Hematopoietic multipotent progenitor cell treated with erythropoietin and hydrocortisone succinate and interleukin-3 and kit ligand, for 4 days (in vitro differentiated cells): ENCODE data around the gene STC2.

ENCODE experiments used
- DNase-seq: peaks from one replicate; pipeline ENCODE4 v3.0.0-alpha.2; 2015

The STC2 gene

DNA sequence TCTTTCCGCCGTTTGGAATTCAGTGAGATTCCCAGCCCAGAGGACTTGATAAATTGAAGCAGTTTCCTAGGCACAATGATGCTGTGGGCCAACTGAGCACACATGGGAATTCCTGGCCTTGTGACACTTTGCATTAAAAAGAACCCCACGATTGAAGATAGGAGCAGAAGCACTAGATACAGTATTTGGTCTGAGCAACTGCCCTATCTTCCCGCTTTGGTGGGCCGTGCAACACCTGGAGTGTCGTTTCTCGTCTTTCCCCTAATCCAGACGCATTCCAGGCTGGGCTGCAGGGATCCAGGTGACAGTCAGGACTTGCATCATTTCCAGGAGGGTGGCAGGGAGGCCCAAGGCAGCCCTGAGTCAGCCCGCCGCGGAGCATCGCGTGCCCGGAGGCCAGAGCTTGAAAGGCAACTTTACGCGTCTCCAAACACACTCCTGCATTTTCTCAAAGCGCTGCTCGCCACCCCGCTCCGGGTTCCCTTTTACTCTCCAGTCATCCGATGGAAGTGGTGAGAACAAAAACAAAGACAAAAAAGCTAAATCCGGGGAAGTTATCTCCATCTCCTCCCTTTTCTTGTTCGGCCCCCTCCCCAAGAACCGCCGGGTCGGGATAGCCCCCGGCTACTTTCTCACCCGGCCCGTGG, 753 bp upstream of the STC2 start:
- peak; percentile 32 for DNase-seq

DNA sequence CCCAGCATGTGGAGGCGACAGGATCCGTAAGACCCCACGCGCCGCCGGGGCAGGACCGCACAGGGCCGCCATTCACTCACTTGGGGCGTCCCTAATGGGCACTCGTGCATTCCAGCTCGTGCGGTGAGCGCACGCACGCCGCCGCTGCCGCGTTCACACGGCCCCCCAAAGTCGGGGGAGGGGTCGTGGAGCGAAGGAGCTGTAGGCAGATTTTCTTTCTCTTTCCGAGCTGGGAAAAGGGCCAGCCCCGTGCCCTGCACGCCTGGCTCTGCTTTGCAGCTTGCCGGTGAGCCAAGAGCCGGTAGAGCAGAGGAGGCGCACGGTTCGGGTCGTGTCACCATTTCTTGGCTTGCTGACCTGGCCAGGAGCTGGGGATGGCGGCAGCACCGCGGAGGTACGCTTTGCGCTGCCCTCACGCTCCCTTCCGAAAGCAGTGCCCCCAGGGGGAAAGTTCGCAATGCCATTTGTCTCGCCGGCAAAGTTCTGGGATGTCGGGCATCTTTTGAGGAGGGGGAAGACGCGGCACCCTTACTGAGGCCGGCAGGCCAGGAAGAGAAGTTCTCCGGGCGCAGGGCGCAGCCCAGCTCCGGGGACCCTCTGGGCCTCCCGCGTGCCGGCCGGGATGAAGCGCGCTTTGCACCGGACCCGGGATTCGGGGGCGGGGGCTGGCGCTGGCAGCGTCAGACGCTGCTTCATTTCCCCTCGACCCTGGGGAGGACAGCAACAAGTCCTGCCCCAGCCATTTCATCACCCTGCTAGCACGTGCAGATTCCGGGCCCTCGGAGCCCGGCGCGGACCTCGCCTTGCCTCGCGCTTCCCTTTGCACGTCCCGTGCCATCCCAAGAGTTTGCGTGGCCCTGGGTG, 898 bp downstream of the STC2 start:
- no peak for DNase-seq

DNA sequence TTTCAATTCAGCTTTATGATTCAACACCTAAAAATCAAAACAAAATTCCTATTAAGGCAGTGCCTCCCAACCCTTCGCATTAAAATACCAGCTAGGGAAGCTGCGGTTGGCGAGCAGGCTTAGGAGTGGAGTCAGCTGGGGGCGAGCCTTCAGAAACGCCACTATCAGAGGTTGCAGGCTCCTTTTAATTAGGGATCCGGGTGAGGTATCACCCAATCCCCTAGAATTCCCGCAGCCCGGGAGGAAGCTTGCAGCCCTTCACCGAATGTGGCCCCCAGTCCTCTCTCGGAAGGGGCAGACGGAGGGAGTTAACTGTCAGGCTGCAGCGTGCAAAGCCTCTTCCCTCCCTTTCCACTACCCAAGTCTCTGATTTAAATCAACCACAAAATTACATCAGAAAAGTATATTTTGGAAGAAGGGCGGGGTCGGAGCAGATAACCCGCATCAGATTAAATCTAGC, 1.7 kb downstream of the STC2 start:
- DNase-seq: peak; percentile 45

DNA sequence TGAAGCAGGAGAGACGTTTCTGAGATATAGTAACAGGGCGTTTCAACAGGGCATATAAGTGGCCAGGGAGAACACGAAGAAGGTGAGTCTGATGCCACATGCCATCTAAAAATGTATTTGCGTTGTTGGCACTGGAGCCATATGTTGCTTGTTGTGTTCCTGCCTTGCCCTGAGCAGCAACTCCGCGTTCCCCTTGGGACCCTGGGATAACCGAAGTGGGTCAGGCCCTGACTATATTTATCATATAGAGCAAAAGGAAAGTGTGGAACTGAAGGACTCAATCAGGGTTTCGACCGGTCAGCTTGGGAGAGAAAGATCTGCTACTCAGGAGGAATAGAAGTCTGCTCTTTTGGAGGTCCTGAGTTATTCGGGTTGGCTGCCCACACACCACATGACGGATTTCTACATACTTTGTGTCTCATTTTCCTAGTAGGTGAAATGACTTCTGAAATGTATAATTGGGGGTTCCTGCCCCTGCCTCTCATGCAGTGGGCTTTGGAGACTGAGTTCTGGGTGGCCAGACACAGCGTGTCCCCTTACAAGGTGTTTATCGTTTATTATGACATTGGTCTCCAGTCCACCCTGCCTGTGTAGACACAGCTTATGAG, 3.0 kb downstream of the STC2 start:
- DNase-seq: no peak

DNA sequence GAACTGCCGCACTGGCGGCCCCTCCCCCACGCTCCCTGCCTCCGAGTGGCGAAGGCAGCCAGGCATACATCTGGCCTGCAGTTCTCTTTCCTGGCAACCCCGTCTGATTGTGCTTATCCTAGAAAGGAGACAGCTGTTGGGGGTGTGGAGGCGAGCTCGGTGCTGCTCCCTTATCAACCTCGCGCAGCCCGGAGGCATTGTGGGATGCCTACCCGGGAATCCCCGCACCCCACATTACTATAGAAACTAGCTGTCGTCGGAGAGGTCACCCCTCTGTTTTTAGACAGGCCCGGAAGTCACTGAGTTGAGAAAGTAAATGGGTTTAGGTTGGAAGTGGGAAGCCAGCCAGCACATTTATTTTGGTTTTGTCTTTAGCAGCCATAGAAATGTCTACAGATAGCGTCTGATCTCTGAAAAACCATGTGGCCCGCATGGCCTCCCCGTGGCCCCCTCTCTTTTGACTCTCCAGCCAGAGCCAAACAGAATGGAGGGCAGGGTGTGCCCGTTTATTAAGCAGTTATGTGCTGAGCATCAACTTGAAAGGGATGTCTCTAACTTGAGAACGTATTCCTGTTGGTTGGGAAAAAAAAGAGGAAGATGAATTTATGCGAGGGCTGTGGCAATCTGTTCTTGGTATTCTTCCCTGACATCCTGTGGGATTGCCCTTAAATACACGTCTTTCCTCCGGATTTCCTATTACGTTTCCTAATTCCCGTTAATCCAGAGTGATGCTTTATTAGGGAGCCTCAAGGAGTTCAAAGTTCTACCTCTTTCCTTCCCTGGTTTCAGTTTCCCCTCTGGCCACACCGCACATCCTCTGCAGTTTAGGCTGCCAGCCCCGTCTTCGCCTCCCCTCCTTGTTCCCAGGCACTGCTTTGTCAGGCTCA, 3.9 kb downstream of the STC2 start:
- peak; percentile 77 for DNase-seq

DNA sequence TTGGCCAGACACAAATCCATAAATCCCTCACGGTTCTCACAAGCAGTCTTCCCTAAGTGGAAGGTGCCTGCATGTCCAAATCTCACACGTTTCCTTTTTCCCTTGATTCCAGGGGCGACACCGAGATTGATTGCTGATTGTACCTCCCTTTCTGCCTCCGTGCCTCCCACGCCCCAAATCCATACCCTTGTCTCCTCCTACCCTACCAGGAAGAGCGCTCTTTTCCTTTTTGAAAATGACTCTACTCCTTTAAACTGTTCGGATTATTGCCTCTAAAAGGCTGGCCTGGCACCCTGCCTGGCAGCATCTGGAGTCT, 4.5 kb downstream of the STC2 start:
- DNase-seq: no peak

DNA sequence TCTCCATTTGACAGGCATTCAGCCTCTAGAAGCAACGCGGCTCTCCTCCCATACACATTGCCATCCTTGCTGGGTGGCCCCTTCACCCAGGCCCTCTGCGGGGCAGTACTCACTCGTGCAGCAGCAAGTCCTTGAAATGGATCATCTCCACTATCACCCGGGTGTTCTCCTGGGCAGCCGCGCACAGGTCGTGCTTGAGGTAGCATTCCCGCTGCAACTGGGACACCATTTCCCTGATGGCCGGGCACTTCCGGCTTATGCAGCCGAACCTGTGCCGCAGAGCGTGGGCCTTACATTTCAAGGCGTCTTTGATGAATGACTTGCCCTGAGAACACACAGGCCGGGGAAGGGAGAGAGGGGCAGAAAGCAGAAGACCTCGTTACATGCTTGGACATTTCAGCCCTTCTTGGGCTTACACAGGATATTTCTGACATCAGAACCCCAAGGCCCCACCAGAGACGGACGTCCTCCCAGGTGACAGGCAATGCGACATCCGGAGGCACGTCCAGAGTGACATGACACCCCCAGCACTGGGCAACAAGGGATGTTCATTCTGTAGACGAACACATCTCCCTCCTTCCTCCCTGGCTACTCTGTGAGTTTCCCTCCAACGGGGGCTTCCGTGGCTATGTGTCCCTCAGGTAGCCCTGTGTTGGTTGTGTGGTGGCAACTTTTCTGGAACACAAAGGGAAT, 5.0 kb downstream of the STC2 start:
- no peak for DNase-seq

DNA sequence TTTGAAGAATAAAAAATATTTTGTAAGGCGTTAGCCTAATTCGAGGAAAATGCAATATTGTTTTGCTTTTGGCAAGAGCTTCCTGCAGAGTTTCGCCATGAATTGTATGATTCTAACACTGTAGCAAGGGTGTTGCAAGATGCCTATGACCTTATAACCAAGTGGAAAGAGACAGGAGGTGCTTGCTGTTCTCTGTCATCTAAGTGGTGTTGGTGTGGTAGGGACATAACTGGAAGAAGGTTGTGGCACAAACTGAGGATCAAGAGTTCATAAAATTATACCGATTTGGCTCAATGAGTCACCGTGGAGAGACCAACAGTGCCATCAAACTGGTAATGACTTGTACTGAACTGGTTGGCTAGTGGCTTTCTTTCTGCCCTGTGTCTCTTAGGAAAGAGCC, 6.3 kb downstream of the STC2 start:
- no peak for DNase-seq

DNA sequence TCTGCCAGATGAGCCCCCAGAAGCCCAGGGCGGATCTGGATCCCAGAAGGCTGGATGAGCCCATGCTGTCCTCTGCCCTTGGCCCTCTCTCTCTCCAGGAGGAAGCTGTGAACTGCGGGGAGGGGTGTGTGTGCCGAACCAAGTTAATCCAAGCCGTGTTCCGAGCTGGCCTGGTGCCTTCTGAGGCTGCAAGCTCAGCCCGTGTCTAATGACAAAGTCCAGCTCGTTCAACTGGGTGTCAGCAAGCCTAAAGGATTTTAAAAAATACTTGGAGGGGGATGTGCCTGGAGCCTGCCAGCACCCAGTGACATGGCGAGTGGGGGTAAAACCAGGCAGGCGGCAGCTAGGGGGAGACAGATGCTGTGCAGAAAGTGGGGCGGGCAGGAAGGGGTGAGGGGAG, 8.0 kb downstream of the STC2 start:
- no peak for DNase-seq

DNA sequence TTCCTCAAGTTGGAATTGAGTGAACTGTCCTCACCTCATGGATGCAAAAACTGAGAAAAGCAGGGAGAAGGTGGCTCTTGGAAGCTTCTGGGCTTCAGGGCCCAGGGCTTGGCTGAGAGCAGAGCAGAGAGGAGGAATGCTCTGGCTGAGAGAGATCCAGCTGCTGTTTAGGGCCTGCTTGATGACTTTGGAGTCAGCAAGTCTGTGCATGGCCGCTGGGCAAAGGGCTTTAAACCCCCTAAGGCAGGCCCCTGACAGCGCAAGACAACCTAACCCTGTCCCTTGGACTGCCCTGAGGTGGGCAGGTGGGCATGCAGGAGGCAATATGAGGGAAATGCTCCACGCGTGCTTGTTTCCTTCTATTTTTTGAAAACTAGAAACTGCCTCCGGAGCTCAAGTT, 8.6 kb downstream of the STC2 start:
- DNase-seq: no peak

DNA sequence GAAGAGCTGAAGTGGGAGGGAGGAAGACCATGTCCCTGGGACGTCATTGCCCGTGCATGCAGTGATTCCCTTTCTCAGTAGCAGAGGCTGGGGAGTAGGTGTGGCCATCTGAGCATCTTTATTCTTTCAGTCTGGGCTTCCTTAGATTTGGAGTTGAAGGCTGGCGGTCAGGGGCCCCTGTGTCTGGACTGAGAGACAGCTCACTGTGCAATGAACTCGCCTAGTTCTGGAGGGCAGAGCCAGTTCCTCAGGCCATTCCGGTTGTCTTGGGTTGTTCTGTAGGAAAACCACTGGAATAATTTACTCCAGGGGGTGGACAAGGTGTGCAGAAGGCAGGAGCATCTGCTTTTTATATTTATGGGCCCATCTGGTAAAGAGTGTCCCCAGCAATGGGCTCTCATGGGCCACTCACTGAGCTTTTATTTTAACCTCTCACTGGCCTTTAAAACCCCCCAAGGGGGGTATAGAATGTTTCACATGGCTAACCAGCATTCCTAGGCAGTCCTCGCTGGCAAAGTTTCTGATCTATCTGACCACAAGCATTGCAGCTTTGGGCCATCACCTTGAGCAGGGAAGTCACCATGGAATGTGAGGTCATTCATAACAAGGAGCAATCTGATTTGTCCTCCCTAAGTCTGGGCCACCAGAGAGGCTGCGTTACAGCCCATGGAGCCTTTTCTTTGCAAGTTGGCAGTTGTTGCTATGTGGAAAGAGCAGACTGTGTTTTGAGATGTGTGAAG, 9.2 kb downstream of the STC2 start:
- no peak for DNase-seq

DNA sequence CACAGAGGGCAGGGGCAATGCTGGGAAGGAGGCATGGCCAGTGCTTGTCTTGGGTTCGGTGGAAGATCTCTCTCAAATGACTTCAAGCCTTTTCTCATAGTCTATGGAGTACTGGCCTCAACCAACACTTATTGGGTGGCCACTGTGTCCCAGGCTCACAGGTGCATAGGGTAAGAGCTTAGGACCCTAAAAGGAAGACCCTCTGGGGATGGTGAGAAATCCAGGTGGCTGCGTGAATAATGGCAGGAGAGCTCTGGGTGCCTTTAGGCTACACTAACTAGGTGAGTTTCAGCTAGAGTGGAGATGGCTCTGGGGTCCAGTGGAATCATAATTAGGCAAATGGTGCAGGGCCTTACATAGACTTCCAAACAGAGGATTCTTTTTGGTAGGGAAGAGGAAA, 9.9 kb downstream of the STC2 start:
- no peak for DNase-seq

DNA sequence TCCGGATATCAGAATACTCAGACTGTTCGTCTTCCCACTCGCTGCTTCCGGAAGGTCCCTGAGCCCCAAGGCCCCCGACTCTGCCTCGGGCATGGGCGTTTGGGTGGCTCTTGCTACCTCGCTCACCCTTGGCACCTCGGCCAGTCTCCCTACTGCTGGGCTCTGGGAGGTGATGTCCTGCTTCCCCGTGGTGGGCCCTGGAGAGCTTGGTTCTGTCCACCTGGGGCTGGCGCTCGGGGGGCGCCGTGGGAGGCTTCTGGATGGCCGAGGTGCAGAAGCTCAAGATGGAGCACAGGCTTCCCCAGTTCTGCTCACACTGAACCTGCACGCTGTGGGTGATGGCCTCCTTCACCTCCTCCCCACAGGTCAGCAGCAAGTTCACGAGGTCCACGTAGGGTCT, 10.4 kb downstream of the STC2 start:
- DNase-seq: no peak

DNA sequence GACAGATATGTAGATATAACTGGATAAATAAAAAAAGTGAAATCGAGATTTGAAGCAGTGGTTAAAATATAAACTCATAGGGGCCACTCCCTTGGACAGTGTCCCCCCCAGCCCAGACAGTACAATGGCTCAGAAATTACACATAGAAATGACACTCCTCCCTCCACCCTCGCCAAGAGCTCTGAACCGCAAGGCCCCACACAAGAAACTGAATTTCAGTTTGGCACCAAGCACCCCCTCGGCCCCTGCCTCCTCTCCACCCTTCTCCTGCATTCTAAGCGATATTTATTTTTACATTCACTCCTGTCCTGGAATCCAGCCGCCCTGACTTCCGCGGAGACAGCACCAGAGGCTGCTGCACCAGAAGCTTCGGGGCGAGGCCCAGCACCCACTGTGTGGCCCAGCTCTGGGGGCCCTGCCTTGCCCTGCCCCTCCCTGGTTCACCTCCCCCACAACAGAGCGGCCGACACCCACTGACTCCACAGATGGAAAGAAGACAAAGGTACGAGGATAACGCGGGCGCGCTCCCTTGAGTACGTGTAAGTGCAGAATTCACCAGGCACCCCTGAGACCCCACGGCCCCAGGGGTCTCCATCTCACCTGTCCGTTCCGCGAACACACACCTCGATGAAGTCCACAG, 11.0 kb downstream of the STC2 start:
- no peak for DNase-seq

DNA sequence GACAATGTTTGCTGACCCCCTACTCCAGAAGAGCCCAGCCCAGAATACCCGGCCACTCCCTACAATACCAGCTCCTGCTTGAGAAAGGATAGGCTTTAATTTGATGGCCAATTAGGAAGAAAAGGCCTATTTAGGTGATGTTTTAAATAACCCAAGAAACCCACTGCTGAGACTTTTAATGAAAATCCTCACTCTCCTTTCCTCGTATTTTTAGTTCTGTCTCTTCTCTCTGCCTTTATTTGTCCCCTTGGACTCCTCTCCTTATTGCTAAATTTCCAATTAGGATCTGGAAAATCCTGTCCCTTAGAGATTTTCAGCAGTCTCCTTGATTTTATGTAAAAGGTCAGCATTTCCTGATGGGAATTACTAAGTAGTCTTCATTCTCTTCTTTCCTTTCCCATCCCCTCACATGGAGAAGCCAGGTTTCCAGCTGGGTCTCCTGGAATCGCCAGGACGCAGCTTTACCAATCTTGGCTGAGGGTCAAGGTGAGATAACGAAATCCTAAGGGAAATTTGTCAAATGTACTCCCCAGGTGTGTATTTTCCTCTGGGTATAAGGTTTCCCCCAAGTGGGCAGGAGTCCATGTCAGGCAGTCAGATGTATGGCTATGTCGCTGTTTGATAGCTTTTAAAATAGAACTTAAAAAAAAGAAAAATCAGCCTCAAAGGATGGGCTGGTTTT, 11.7 kb downstream of the STC2 start:
- DNase-seq: no peak

DNA sequence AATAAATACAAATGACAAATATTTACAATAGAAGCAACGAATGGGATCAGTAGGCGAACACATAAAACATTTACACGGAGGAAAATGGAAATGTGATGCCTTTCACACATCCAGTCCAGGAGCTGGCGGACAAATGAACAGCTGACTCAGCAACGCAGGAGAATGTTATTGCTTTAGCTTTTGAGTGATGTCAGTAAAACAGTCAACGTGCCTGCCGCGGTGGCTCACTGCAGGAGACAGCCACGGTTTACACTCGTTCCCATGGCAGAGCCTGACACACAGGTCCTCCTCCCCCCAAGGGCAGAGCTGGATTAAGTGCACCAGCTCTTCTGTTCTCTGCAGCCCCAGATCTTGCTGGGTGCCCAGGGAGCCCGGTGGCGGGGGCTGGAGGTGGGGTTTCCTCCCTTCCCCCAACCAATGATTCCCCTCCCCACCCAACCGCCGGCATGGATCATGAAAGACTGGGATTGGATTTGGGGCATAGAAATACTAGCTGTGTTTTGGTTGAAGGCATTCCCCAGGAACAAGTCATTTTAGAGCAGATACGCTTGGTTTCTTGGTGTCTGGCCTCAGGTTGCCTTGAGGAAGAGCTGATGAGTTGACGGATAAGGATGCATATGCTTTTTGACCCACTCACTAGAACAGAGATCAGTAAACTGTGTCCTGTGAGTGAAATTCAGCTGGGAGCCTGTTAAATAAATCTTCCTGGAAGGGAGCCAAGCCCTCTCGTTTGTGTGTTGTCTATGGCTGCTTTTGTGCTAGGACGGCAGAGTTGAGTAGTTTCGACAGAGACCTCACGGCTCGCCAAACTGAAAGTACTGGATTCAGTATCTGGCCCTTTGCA, 12.5 kb downstream of the STC2 start:
- DNase-seq: no peak

DNA sequence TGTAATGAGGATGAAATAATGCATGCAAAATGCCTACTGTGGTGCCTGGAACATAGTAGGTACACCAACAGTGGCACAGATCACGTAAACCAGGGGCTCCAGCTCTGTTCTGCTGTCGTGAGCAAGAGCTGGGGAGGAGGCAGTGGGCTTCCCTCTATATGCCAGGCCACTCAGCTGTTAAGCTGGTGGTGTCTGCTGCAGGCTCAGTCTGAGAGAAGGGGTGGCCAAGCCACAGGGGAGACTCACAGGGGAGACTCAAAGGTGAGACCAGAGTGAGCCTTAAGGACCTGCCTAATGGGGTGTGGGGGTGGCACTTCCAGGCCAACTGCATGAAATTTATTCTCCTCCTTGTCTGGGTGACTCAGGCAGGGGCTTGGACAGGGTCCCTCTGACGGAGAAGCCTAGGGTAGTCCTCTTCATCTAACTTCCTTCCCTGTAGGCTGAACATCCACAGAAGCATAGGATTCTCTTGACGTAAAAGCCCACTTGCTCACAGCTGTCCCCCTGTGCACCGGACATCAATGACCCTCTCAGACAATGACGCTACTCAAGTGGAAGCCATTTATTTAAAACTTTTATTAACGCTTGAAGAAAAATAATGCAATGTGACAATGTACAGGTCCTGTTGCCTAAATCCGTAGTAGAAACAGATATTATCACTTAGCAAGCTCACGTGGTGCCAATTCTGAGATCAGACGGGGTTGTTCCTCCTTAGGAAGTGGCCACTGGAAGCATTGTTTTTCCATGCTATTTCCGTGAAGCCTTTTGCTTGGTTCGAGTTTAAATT, 13.9 kb downstream of the STC2 start:
- no peak for DNase-seq

DNA sequence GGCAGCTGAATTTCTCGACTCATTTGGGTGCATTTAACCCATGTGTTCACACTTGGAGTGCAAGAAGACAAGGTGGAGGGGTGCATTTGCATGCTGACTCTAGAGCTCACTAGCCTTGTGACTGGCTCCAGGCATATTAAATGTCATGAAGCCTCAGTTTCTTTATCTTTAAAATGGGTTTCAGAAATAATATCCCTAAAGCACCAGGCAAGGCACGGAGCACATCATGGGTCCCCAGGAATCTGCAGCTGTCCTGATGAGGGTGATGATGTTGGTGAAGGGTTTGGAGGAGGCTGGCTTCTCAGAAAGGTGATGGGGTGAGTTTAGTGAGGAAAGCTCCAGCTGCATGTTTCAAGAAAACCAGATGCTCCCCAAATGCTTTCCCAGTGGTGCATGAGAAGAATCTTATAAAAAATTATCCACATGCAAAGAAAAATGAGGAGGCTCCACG, 14.8 kb downstream of the STC2 start:
- DNase-seq: no peak

DNA sequence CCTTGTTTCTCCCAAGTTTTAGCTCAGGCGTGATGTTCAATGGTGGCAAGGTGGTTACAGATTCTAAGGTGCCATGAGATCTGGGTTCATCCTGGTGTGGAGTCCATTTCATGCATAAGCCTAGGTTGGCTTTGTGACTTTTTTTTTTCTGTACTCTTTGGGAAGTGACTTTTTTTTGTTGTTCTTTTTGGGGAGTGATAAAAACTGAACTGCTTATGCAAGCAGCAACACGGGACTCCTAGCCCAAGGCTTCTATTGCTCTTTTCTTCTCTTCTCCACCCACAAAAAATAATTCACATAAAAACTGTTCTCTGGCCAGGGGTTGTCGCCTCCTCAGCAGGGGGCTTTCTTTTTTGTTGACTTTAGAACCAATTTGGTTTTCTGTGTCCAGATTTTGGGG, 15.4 kb downstream of the STC2 start:
- no peak for DNase-seq
